Measurements from ENCODE around the gene RNF151. TPM values are rescaled to one million over a fixed set of nuclear protein-coding genes. Genes with fewer than 3 reads are reported as not detected.

Gene RNF151
- total RNA-seq, 1 experiment from 2014 or later, result not detected

- DNase-seq (ENCODE audit: low read depth, low spot score), result no peak
- ChIA-PET POLR2A (no interaction called here), CTCF (no interaction called here)
- no peak for TF ChIP-seq POLR2AphosphoS5 (IDR thresholded peaks at IDR 0.05; ENCODE audit: low read depth, low read length)
- TF ChIP-seq CTCF (IDR thresholded peaks at IDR 0.05), result no peak
- no peak for TF ChIP-seq SIN3A (IDR thresholded peaks at IDR 0.05; ENCODE audit: borderline replicate concordance, insufficient read depth, low read depth, low read length)
- no peak for TF ChIP-seq TCF7L2 (IDR thresholded peaks at IDR 0.05; ENCODE audit: low read depth, low read length)
- no peak for TF ChIP-seq REST (IDR thresholded peaks at IDR 0.05; ENCODE audit: insufficient read depth in 1 of 2, low read depth in 2 of 2, low read length in 1 of 2)
- Histone ChIP-seq H3K4me1 (ENCODE audit: control insufficient read depth, insufficient read depth, low read length) (peaks cover 15% of the 10 kb centered on the region; the same call in 1 of the 2 replicates), H3K27me3 (ENCODE audit: control insufficient read depth, insufficient read depth, low read length) (no peaks in the 10 kb centered on the region), H3K27ac (ENCODE audit: low read length) (no peak overlapping the region), H3K9me3 (ENCODE audit: control insufficient read depth, insufficient read depth, low read depth, low read length) (no peaks in the 10 kb centered on the region), H3K36me3 (ENCODE audit: control insufficient read depth, insufficient read depth, low read length) (no peaks in the 10 kb centered on the region), H3K4me3 (ENCODE audit: low read depth in 2 of 2, low read length in 2 of 2) (no peak overlapping the region)
- in situ Hi-C loops (cut with HindIII; ENCODE audit: low pct_unique_long_range_greater_than_20kb, low sequenced_read_pairs), result no loop called here
- no TSS peak for BruUV-seq (replicated peaks)
- ATAC-seq, result no peak
- intact Hi-C loops (cut with micrococcal nuclease; ENCODE audit: unreplicated experiment), result no loop called here
Measured at GRCh38 chr16:1992704-1993317, 26.2 kb downstream of the RNF151 start.

- H3K4me1 ChIP-seq (ENCODE audit: control insufficient read depth, insufficient read depth, low read length), result peaks cover 13% of the 10 kb centered on the region; the same call in 1 of the 2 replicates
- in situ Hi-C loops (cut with HindIII; ENCODE audit: low pct_unique_long_range_greater_than_20kb, low sequenced_read_pairs) (no loop called here), intact Hi-C loops (cut with micrococcal nuclease; ENCODE audit: unreplicated experiment) (no loop called here)
- H3K9me3 ChIP-seq (ENCODE audit: control insufficient read depth, insufficient read depth, low read depth, low read length), result no peaks in the 10 kb centered on the region
- ChIA-PET POLR2A (no interaction called here), CTCF (no interaction called here)
- ATAC-seq (peak; percentile 11), DNase-seq (ENCODE audit: low read depth, low spot score) (no peak)
- BruUV-seq (replicated peaks), result no TSS peak
- no peaks in the 10 kb centered on the region for H3K27me3 ChIP-seq (ENCODE audit: control insufficient read depth, insufficient read depth, low read length)
- H3K36me3 ChIP-seq (ENCODE audit: control insufficient read depth, insufficient read depth, low read length), result no peaks in the 10 kb centered on the region
- TF ChIP-seq REST (IDR thresholded peaks at IDR 0.05; ENCODE audit: insufficient read depth in 1 of 2, low read depth in 2 of 2, low read length in 1 of 2) (no peak), SIN3A (IDR thresholded peaks at IDR 0.05; ENCODE audit: borderline replicate concordance, insufficient read depth, low read depth, low read length) (no peak), POLR2AphosphoS5 (IDR thresholded peaks at IDR 0.05; ENCODE audit: low read depth, low read length) (no peak), TCF7L2 (IDR thresholded peaks at IDR 0.05; ENCODE audit: low read depth, low read length) (no peak), CTCF (IDR thresholded peaks at IDR 0.05) (no peak)
- H3K27ac ChIP-seq (ENCODE audit: low read length), result no peak overlapping the region
- H3K4me3 ChIP-seq (ENCODE audit: low read depth in 2 of 2, low read length in 2 of 2), result no peak overlapping the region
Measured at GRCh38 chr16:1993731-1994131, 27.1 kb downstream of the RNF151 start.

Data from Panc1 (cell line).